K562 (cell line): Measurements from ENCODE around the gene C1QTNF3. TPM values are rescaled to one million over a fixed set of nuclear protein-coding genes. Genes with fewer than 3 reads are reported as not detected.
A peak's percentile ranks its signal among the peaks of the same experiment; 100 is the strongest.

ENCODE experiments used
- ATAC-seq: fragments of 200-7000 bp; cut with Tn5 transposase; 3 replicates; pipeline ENCODE4 v1.9.1; 2020; ENCODE audit warnings: moderate library complexity
- BruUV-seq: library from RNA; stranded (reverse); fragments of 400-500 nt; replicated peaks from 2 replicates; lab custom pipeline; 2021; lab: Mats Ljungman, UMichigan
- CTCF ChIA-PET: fragments of 300-600 bp; formaldehyde crosslinking; extraction: SDS; loops from one replicate; lab custom pipeline; 2021; ENCODE audit warnings: low intra/inter-chr PET ratio; lab: Yijun Ruan, JAX
- POLR2A ChIA-PET: fragments of 300-600, 350-650 bp; sonication (Branson Sonifier 250); formaldehyde crosslinking; extraction: SDS; loops from one replicate; lab custom pipeline; 2021; ENCODE audit warnings: antibody characterized with exemption, inconsistent platforms; lab: Yijun Ruan, JAX
- DNase-seq, 4 experiments: peaks; one replicate each; pipeline versions ENCODE4 v3.0.0 to v3.0.0-alpha.2; 2011 to 2018; ENCODE audit warnings: low spot score in 3 of 4, mixed read lengths in 3 of 4; ENCODE audit errors: extremely low read depth in 1 of 4
- FAIRE-seq: peaks from 2 replicates; lab custom pipeline; 2011; peaks lifted over from hg19 to GRCh38; lab: Jason Lieb, UNC
- H2AFZ ChIP-seq: 2 replicates; pipeline ENCODE4 v1.6.0; 2011; ENCODE audit warnings: low read depth, low read length, control low read depth, inconsistent platforms
- H3K27ac ChIP-seq: fragments of 200-600 bp; 3 replicates; pipeline ENCODE4 v1.8.0; 2011; ENCODE audit warnings: low read depth, mild to moderate bottlenecking, control low read depth, inconsistent platforms, low read length, moderate library complexity, mixed read lengths; ENCODE audit errors: extremely low read depth
- H3K27me3 ChIP-seq, 2 experiments: fragments of 300-600 bp in 1 of 2; 2 replicates in 1 of 2; 3 replicates in 1 of 2; pipeline versions ENCODE4 v1.6.0 to v1.8.0; 2011; ENCODE audit warnings: inconsistent platforms in 2 of 2, low read length in 2 of 2, mild to moderate bottlenecking in 1 of 2, mixed read lengths in 1 of 2, moderate library complexity in 1 of 2; ENCODE audit not compliant: control insufficient read depth in 2 of 2, insufficient read depth in 2 of 2
- H3K36me3 ChIP-seq: fragments of 300-600 bp; 3 replicates; pipeline ENCODE4 v1.8.0; 2011; ENCODE audit warnings: mild to moderate bottlenecking, low read length, inconsistent platforms; ENCODE audit not compliant: control insufficient read depth, insufficient read depth
- H3K4me1 ChIP-seq, 2 experiments: fragments of 200-600 bp in 1 of 2; replicated peaks in 1 of 2; 2 replicates in 1 of 2; 3 replicates in 1 of 2; pipeline versions ENCODE4 v1.5.1 to v1.8.0; 2011; ENCODE audit warnings: inconsistent platforms in 2 of 2, low read length in 2 of 2, mild to moderate bottlenecking in 1 of 2, mixed read lengths in 1 of 2, moderate library complexity in 1 of 2; ENCODE audit not compliant: control insufficient read depth in 2 of 2, insufficient read depth in 2 of 2
- H3K4me2 ChIP-seq: 2 replicates; pipeline ENCODE4 v1.6.1; 2011; ENCODE audit warnings: low read length, control low read depth, inconsistent platforms, mixed read lengths; ENCODE audit not compliant: insufficient read depth
- H3K4me3 ChIP-seq: fragments of 200-600 bp; sonication (generic), shearing (Covaris generic); 2 replicates; pipeline ENCODE4 v1.5.1; 2016; ENCODE audit warnings: control low read depth, inconsistent platforms
- H3K79me2 ChIP-seq: fragments of 200-600 bp; 3 replicates; pipeline ENCODE4 v1.8.0; 2011; ENCODE audit warnings: low read length, inconsistent platforms; ENCODE audit not compliant: control insufficient read depth, insufficient read depth
- H3K9ac ChIP-seq, 2 experiments: 2 replicates each; pipeline versions ENCODE4 v1.6.0 to v1.6.1; 2011; ENCODE audit warnings: low read depth in 2 of 2, low read length in 2 of 2, control low read depth in 1 of 2, inconsistent platforms in 1 of 2, mild to moderate bottlenecking in 1 of 2, mixed read lengths in 1 of 2; ENCODE audit not compliant: insufficient read depth in 1 of 2
- H3K9me1 ChIP-seq: one replicate; pipeline ENCODE4 v1.6.0; 2011; ENCODE audit warnings: inconsistent platforms, mild to moderate bottlenecking, low read length, moderate library complexity; ENCODE audit not compliant: control insufficient read depth, insufficient read depth
- H3K9me3 ChIP-seq: replicated peaks from 2 replicates; pipeline ENCODE4 v1.5.1; 2011; ENCODE audit warnings: low read depth, low read length, inconsistent platforms; ENCODE audit not compliant: control insufficient read depth, insufficient read depth
- H4K20me1 ChIP-seq: replicated peaks from 2 replicates; pipeline ENCODE4 v1.6.1; 2011; ENCODE audit warnings: low read length, inconsistent platforms, mixed read lengths; ENCODE audit not compliant: control insufficient read depth, insufficient read depth
- ARID3A ChIP-seq: IDR thresholded peaks from 2 replicates; pipeline ENCODE4 v1.6.1; 2012; ENCODE audit warnings: low read depth, low read length, improper control_type of control experiment, borderline replicate concordance
- BHLHE40 ChIP-seq: IDR thresholded peaks from 2 replicates; pipeline ENCODE4 v1.6.1; 2011; ENCODE audit warnings: low read length, improper control_type of control experiment
- CBX3 ChIP-seq, 2 experiments: IDR thresholded peaks; 1 replicate in 1 of 2; 2 replicates in 1 of 2; pipeline ENCODE4 v1.6.1; 2012; ENCODE audit warnings: inconsistent platforms in 2 of 2, low read length in 2 of 2, borderline replicate concordance in 1 of 2, control low read depth in 1 of 2
- CTBP1 ChIP-seq: fragments of 450-650 bp; IDR thresholded peaks from 2 replicates; pipeline ENCODE4 v1.6.1; 2016; ENCODE audit warnings: borderline replicate concordance
- MAFF ChIP-seq: IDR thresholded peaks from 2 replicates; pipeline ENCODE4 v1.6.1; 2012; ENCODE audit warnings: low read length, improper control_type of control experiment
- RAD21 ChIP-seq, 2 experiments: fragments of 250-450 bp in 1 of 2; fragments of 450-650 bp in 1 of 2; sonication (Bioruptor Pico) in 1 of 2; formaldehyde crosslinking in 1 of 2; IDR thresholded peaks in 1 of 2; conservative IDR thresholded peaks in 1 of 2; 2 replicates each; pipeline versions ENCODE4 v1.4.0 to v1.8.0; 2020 to 2022; ENCODE audit warnings: mild to moderate bottlenecking in 2 of 2, moderate library complexity in 1 of 2
- RCOR1 ChIP-seq, 2 experiments: IDR thresholded peaks; 2 replicates each; pipeline ENCODE4 v1.6.1; 2012; ENCODE audit warnings: low read depth in 2 of 2, low read length in 2 of 2, borderline replicate concordance in 1 of 2, improper control_type of control experiment in 1 of 2
- REST ChIP-seq, 2 experiments: fragments of 450-650 bp; formaldehyde crosslinking in 1 of 2; IDR thresholded peaks; 2 replicates each; pipeline versions ENCODE4 v1.4.0 to v1.6.1; 2014 to 2020; ENCODE audit warnings: mild to moderate bottlenecking in 2 of 2, borderline replicate concordance in 1 of 2, low read depth in 1 of 2
- ZNF232 ChIP-seq: sonication (generic); formaldehyde crosslinking; IDR thresholded peaks from 2 replicates; pipeline ENCODE4 v1.8.0; 2022; ENCODE audit warnings: mild to moderate bottlenecking, missing genetic modification reagents
- ZNF584 ChIP-seq: fragments of 200-800 bp; sonication (Bioruptor generic); IDR thresholded peaks from 2 replicates; pipeline ENCODE4 v1.6.1; 2016; ENCODE audit warnings: low read depth, mild to moderate bottlenecking, missing genetic modification characterization, missing compliant biosample characterization
- WGBS: fragments of 100-300 bp; shearing (Covaris generic); methylation state at CpG from one replicate; pipeline ENCODE4 v1.1.6; 2016; ENCODE audit warnings: low coverage, mixed read lengths; ENCODE audit not compliant: insufficient coverage; ENCODE audit errors: missing lambda C conversion rate; 5-methylcytosine and 5-hydroxymethylcytosine counted together
- in situ Hi-C: fragments of 300-500 bp; cut with MboI; formaldehyde crosslinking; loops from 4 replicates; pipeline ENCODE4 v1.15.0; 2018; ENCODE audit warnings: inconsistent platforms, mixed read lengths
- intact Hi-C: fragments of 100-400 bp; cut with micrococcal nuclease; formaldehyde crosslinking; loops from 2 replicates; pipeline ENCODE4 v1.14.2; 2022
- polyA plus RNA-seq, 8 experiments: library from polyadenylated mRNA; depleted of rRNA in 4 of 8; stranded (reverse) in 5 of 8; unstranded in 3 of 8; fragments of >200 nt; fragmentation: Nextera tagmentation in 2 of 8; fragmentation: Illumina TruSeq in 1 of 8; extraction: Ambion mirVana in 2 of 8; extraction: Trizol in 1 of 8; gene quantifications; 2 replicates each; pipeline versions ENCODE4 v1.2.1 to v1.2.3, GENCODE V29; 2011 to 2014; ENCODE audit warnings: inconsistent platforms in 1 of 8, missing spikeins in 1 of 8
- total RNA-seq, 7 experiments: library from RNA; depleted of rRNA in 6 of 7; stranded (reverse); fragments of >200 nt in 6 of 7; fragmentation: Illumina TruSeq in 2 of 7; extraction: Trizol in 2 of 7; gene quantifications; 2 replicates each; pipeline versions ENCODE4 v1.2.1 to v1.2.3, GENCODE V29; 2011 to 2021; ENCODE audit warnings: low replicate concordance in 1 of 7

Gene C1QTNF3
- total and polyA plus RNA-seq, 9 of the 15 experiments (the other 6 are each of a cell fraction or from before 2014, with no cell fraction given) = 0.51 to 3.3 (median 2.0) TPM

GRCh38 chr5:33997331-33997983 lies 45.6 kb downstream of the C1QTNF3 start:
- H4K20me1 ChIP-seq = no peaks in the 10 kb centered on the region
- no peaks in the 10 kb centered on the region for H3K9me3 ChIP-seq
- no peaks in the 10 kb centered on the region for H3K4me1 ChIP-seq
- no peak overlapping the region for H3K27ac ChIP-seq
- H3K36me3 ChIP-seq = no peaks in the 10 kb centered on the region
- no peak overlapping the region for H2AFZ ChIP-seq
- FAIRE-seq (peak; percentile 88), ATAC-seq (peak; percentile 84), DNase-seq (peak in 2 of 4 experiments; percentile 41 to 56)
- in situ Hi-C loops (no loop called here), intact Hi-C loops (loop anchor here (5.0 kb wide), 1 partner anchor 455 kb away; no protein-coding TSS in a partner anchor)
- POLR2A ChIA-PET = interaction anchor here (1.6 kb wide), 1 partner anchor 9 kb away, joined by 5 read pairs; no protein-coding TSS in a partner anchor
- H3K27me3 ChIP-seq = no peaks in the 10 kb centered on the region
- H3K9me1 ChIP-seq = no peaks in the 10 kb centered on the region
- 9% methylated on average over 6 of the region's 6 CpGs for WGBS
- BruUV-seq = no TSS peak
- CTCF ChIA-PET = interaction anchor here (0.5 to 1.3 kb wide), 2 partner anchors 901 to 902 kb away, joined by 3 to 4 read pairs; no protein-coding TSS in a partner anchor
- no peak overlapping the region for H3K4me3 ChIP-seq
- H3K9ac ChIP-seq = no peak overlapping the region; a peak in 1 of 4 replicates
- H3K79me2 ChIP-seq = no peaks in the 10 kb centered on the region
- no peak overlapping the region for H3K4me2 ChIP-seq
- TF ChIP-seq RCOR1 (IDR thresholded peaks at IDR 0.05; ENCODE audit: borderline replicate concordance in 1 of 2, low read depth in 2 of 2, low read length in 2 of 2) (peak in 1 of 2 experiments; percentile 65; a peak in 1 of 4 replicates), MAFF (0 out of 2 replicates have a peak, but pooled peaks have one; percentile 10), RAD21 (CRISPR knock-in tag; conservative IDR thresholded peaks at IDR 0.05 in 1 of 2, IDR thresholded peaks at IDR 0.05 in 1 of 2) (peak; percentile 35 to 74; a peak in 3 of 4 replicates), ARID3A (0 out of 2 replicates have a peak, but pooled peaks have one; percentile 30), CTBP1 (0 out of 2 replicates have a peak, but pooled peaks have one; percentile 20), REST (IDR thresholded peaks at IDR 0.05; ENCODE audit: borderline replicate concordance) (peak; percentile 35; the same call in 1 of the 2 replicates), REST (CRISPR knock-in tag; IDR thresholded peaks at IDR 0.05; ENCODE audit: low read depth) (no peak), BHLHE40 (0 out of 2 replicates have a peak, but pooled peaks have one; percentile 25), CBX3 (IDR thresholded peaks at IDR 0.05; ENCODE audit: borderline replicate concordance in 1 of 2, low read length in 2 of 2) (no peak), ZNF584 (CRISPR knock-in tag) (no peak), ZNF232 (CRISPR knock-in tag) (no peak)
